ENCODE results near the gene COL2A1.
A peak's percentile ranks its signal among the peaks of the same experiment; 100 is the strongest.

COL2A1 gene

GRCh38 chr12:47942614-47943225, 61.6 kb downstream of the COL2A1 start:
- no peak for DNase-seq

- DNase-seq = peak; percentile 67
Observed at GRCh38 chr12:47941871-47942613, 62.2 kb downstream of the COL2A1 start.

GRCh38 chr12:47941475-47941780, 62.8 kb downstream of the COL2A1 start:
- DNase-seq = no peak

- DNase-seq = no peak
Observed at GRCh38 chr12:47940773-47941474, 63.4 kb downstream of the COL2A1 start.

GRCh38 chr12:47939009-47939601, 65.2 kb downstream of the COL2A1 start:
- DNase-seq = no peak

- DNase-seq = no peak
Observed at GRCh38 chr12:47938594-47938993, 65.7 kb downstream of the COL2A1 start.

- DNase-seq = no peak
Observed at GRCh38 chr12:47938093-47938492, 66.2 kb downstream of the COL2A1 start.

- no peak for DNase-seq
Observed at GRCh38 chr12:47935184-47935583, 69.1 kb downstream of the COL2A1 start.

- DNase-seq = no peak
Observed at GRCh38 chr12:47931187-47931586, 73.1 kb downstream of the COL2A1 start.

- no peak for DNase-seq
Observed at GRCh38 chr12:47930634-47931033, 73.6 kb downstream of the COL2A1 start.

GRCh38 chr12:47927346-47927745, 76.9 kb downstream of the COL2A1 start:
- no peak for DNase-seq
